DND-41 (cell line): ENCODE results near the gene COL25A1.
"Not testable (repeated sequence)": the region's sequence is repeated elsewhere in the genome, so short reads cannot be mapped to it uniquely, and the experiment has no call there.

ENCODE experiments used
- ATAC-seq: fragments of 200-7000 bp; cut with Tn5 transposase; 3 replicates; pipeline ENCODE4 v1.9.1; 2021; ENCODE audit warnings: low read depth; ENCODE audit not compliant: insufficient read depth
- DNase-seq: peaks from one replicate; pipeline ENCODE4 v3.0.0-alpha.2; 2020
- H2AFZ ChIP-seq: 2 replicates; pipeline ENCODE4 v1.6.0; 2012; ENCODE audit warnings: low read depth, low read length
- H3K27ac ChIP-seq: 2 replicates; pipeline ENCODE4 v1.5.1; 2012; ENCODE audit warnings: low read length, inconsistent platforms
- H3K27me3 ChIP-seq: fragments of 200-600 bp; sonication (generic); 2 replicates; pipeline ENCODE4 v1.6.0; 2012; ENCODE audit warnings: low read length, mild to moderate bottlenecking, inconsistent platforms; ENCODE audit not compliant: insufficient read depth, poor library complexity
- H3K36me3 ChIP-seq: 2 replicates; pipeline ENCODE4 v1.5.1; 2012; ENCODE audit warnings: low read length, inconsistent platforms; ENCODE audit not compliant: insufficient read depth
- H3K4me1 ChIP-seq: 2 replicates; pipeline ENCODE4 v1.5.1; 2012; ENCODE audit warnings: mild to moderate bottlenecking, low read length; ENCODE audit not compliant: insufficient read depth
- H3K4me2 ChIP-seq: 2 replicates; pipeline ENCODE4 v1.6.0; 2012; ENCODE audit warnings: mild to moderate bottlenecking, moderate library complexity, low read length, inconsistent platforms; ENCODE audit not compliant: insufficient read depth
- H3K4me3 ChIP-seq, 2 experiments: fragments of 200-600 bp in 1 of 2; shearing (Covaris generic) in 1 of 2; 2 replicates each; pipeline ENCODE4 v1.5.1; 2012 to 2016; ENCODE audit warnings: inconsistent platforms in 2 of 2, low read length in 2 of 2, mild to moderate bottlenecking in 2 of 2, low read depth in 1 of 2, moderate library complexity in 1 of 2
- H3K79me2 ChIP-seq: 2 replicates; pipeline ENCODE4 v1.6.0; 2012; ENCODE audit warnings: low read length, inconsistent platforms; ENCODE audit not compliant: insufficient read depth
- H3K9ac ChIP-seq: 2 replicates; pipeline ENCODE4 v1.6.0; 2012; ENCODE audit warnings: low read depth, mild to moderate bottlenecking, inconsistent platforms, low read length, moderate library complexity
- H3K9me3 ChIP-seq: 2 replicates; pipeline ENCODE4 v1.5.1; 2012; ENCODE audit warnings: low read length, moderate library complexity, mild to moderate bottlenecking, inconsistent platforms; ENCODE audit not compliant: insufficient read depth, severe bottlenecking
- H4K20me1 ChIP-seq: 2 replicates; pipeline ENCODE4 v1.6.0; 2012; ENCODE audit warnings: low read length; ENCODE audit not compliant: insufficient read depth
- CTCF ChIP-seq: IDR thresholded peaks from 2 replicates; pipeline ENCODE4 v1.5.1; 2012; ENCODE audit warnings: borderline replicate concordance, low read length, moderate library complexity, mild to moderate bottlenecking; ENCODE audit not compliant: poor library complexity, severe bottlenecking; ENCODE audit errors: extremely low read depth
- EZH2 ChIP-seq: IDR thresholded peaks from 3 replicates; pipeline ENCODE4 v1.6.1; 2012; ENCODE audit warnings: borderline replicate concordance, low read depth, mild to moderate bottlenecking, moderate library complexity, low read length, inconsistent platforms; ENCODE audit not compliant: severe bottlenecking

COL25A1 gene

DNA sequence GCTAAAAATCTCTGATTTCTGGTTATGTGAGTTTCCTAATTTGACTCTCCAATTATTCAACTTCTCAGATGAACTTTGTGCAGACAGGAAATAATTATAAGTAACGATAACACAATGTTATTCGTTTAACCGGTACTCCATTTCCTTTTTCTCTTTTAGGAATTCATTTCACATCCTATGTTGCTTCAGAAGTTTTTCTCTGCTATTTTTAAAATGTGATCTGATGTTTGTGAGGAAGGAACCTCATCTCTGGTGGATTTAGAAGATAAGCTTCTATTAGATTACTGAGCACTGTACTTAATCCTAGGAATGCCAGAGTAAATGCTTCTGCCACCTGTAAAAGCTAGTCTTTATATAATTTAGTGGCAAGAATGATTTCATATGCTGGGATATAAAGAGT lies 423.7 kb downstream of the COL25A1 start:
- H3K4me1 ChIP-seq, result no peaks in the 10 kb centered on the region
- no peak for ATAC-seq
- H2AFZ ChIP-seq, result no peak overlapping the region
- no peaks in the 10 kb centered on the region for H3K27me3 ChIP-seq
- no peak overlapping the region for H3K4me2 ChIP-seq
- H3K4me3 ChIP-seq, result no peak overlapping the region
- no peaks in the 10 kb centered on the region for H3K9me3 ChIP-seq
- H3K9ac ChIP-seq, result no peak overlapping the region
- H3K36me3 ChIP-seq, result no peaks in the 10 kb centered on the region
- DNase-seq, result no peak
- TF ChIP-seq CTCF (no peak), EZH2 (no peak)
- H3K27ac ChIP-seq, result no peak overlapping the region
- H4K20me1 ChIP-seq, result no peaks in the 10 kb centered on the region
- no peaks in the 10 kb centered on the region for H3K79me2 ChIP-seq

GRCh38 chr4:108877821-108878220 lies 424.6 kb downstream of the COL25A1 start:
- DNase-seq (no peak), ATAC-seq (no peak)
- H3K4me1 ChIP-seq, result no peaks in the 10 kb centered on the region
- H3K4me2 ChIP-seq, result no peak overlapping the region
- H3K9ac ChIP-seq, result no peak overlapping the region
- H3K27me3 ChIP-seq, result no peaks in the 10 kb centered on the region
- no peaks in the 10 kb centered on the region for H3K9me3 ChIP-seq
- H3K4me3 ChIP-seq, result no peak overlapping the region
- H4K20me1 ChIP-seq, result no peaks in the 10 kb centered on the region
- no peak overlapping the region for H3K27ac ChIP-seq
- H2AFZ ChIP-seq, result no peak overlapping the region
- no peaks in the 10 kb centered on the region for H3K36me3 ChIP-seq
- TF ChIP-seq EZH2 (no peak), CTCF (no peak)
- no peaks in the 10 kb centered on the region for H3K79me2 ChIP-seq

GRCh38 chr4:108874806-108875205 lies 427.7 kb downstream of the COL25A1 start:
- no peaks in the 10 kb centered on the region for H3K79me2 ChIP-seq
- DNase-seq (no peak), ATAC-seq (no peak)
- H3K36me3 ChIP-seq, result no peaks in the 10 kb centered on the region
- TF ChIP-seq EZH2, result no peak
- TF ChIP-seq CTCF, result no peak
- H3K4me1 ChIP-seq, result no peaks in the 10 kb centered on the region
- H3K9me3 ChIP-seq, result no peaks in the 10 kb centered on the region
- H3K4me2 ChIP-seq, result no peak overlapping the region
- no peaks in the 10 kb centered on the region for H3K27me3 ChIP-seq
- H3K9ac ChIP-seq, result no peak overlapping the region
- H3K27ac ChIP-seq, result no peak overlapping the region
- no peak overlapping the region for H2AFZ ChIP-seq
- no peak overlapping the region for H3K4me3 ChIP-seq
- H4K20me1 ChIP-seq, result no peaks in the 10 kb centered on the region

GRCh38 chr4:108869970-108870369 lies 432.5 kb downstream of the COL25A1 start:
- not testable (repeated sequence) for H3K4me1 ChIP-seq, H3K4me3 ChIP-seq, H2AFZ ChIP-seq, H3K27me3 ChIP-seq, H3K9ac ChIP-seq, H3K36me3 ChIP-seq, H3K27ac ChIP-seq, DNase-seq, H3K79me2 ChIP-seq, H4K20me1 ChIP-seq, H3K9me3 ChIP-seq, H3K4me2 ChIP-seq, ATAC-seq
